ENCODE data around the gene ITGB7. TPM values are rescaled to one million over a fixed set of nuclear protein-coding genes. Genes with fewer than 3 reads are reported as not detected.
A peak's percentile ranks its signal among the peaks of the same experiment; 100 is the strongest.

ITGB7 gene
- total RNA-seq, 1 donor = 1.1 TPM

DNA sequence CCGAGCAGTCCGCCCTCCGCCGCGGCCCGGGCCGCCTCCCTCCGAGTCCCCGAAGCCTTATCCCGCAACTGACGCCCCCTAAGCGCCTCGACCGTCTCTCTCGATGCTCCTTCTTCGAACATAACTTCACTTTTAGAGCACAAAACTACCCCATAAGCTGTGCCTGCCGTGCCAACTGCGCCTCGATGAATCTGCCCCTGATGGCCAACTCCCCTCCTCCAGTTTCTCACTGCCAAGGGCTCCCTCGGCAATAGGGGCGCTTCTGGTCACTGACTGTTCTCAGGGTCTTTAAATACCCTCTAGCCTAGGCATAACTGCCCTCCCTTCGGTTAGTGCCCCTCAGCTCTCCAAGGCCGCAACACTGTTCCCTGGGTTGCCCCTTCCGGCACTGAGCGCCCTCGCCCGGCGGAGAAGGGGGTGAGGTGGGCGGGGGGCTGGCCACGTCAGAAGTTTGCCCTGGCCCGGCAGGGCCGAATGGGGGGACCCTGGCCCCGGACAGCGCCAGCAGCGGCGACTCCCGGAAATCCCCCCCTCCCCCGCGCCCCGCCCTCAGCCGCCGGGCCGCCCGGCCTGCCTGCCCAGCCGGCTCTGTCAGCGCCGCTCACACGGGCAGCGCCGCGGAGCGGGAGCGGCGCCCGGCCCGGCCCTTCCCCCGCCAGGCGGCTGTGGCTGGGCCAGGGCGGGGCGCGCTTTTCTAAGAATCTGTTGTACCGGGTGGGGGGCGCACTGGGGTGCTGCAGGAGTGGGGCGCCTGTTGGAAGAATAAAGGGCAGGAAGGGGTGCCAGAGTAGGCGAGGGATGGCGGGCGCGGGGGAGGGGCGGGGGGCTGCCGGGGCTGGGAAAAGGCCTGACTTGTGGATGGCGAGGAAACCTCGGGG, 14.4 kb upstream of the ITGB7 start:
- H3K4me3 ChIP-seq (ENCODE audit: insufficient read depth, low read length) = peak overlapping the region; percentile 89
- peak overlapping the region; percentile 99 for H3K4me2 ChIP-seq (ENCODE audit: insufficient read depth, low read length)
- H3K27ac ChIP-seq (ENCODE audit: low read depth, low read length) = peak overlapping the region; percentile 85
- H4K20me1 ChIP-seq (ENCODE audit: insufficient read depth, low read length) = no peaks in the 10 kb centered on the region
- H3K36me3 ChIP-seq (ENCODE audit: insufficient read depth, low read length) = no peaks in the 10 kb centered on the region
- TF ChIP-seq, protein P1, sequence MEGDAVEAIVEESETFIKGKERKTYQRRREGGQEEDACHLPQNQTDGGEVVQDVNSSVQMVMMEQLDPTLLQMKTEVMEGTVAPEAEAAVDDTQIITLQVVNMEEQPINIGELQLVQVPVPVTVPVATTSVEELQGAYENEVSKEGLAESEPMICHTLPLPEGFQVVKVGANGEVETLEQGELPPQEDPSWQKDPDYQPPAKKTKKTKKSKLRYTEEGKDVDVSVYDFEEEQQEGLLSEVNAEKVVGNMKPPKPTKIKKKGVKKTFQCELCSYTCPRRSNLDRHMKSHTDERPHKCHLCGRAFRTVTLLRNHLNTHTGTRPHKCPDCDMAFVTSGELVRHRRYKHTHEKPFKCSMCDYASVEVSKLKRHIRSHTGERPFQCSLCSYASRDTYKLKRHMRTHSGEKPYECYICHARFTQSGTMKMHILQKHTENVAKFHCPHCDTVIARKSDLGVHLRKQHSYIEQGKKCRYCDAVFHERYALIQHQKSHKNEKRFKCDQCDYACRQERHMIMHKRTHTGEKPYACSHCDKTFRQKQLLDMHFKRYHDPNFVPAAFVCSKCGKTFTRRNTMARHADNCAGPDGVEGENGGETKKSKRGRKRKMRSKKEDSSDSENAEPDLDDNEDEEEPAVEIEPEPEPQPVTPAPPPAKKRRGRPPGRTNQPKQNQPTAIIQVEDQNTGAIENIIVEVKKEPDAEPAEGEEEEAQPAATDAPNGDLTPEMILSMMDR (IDR thresholded peaks at IDR 0.05; ENCODE audit: extremely low read depth, low read depth, low read length) = no peak
- no peaks in the 10 kb centered on the region for H3K9me3 ChIP-seq (ENCODE audit: low read depth, low read length)
- peak overlapping the region; percentile 52 for H2AFZ ChIP-seq (ENCODE audit: low read length)
- no peaks in the 10 kb centered on the region for H3K27me3 ChIP-seq (ENCODE audit: insufficient read depth, low read length)
- H3K79me2 ChIP-seq (ENCODE audit: insufficient read depth, low read length) = peaks cover 33% of the 10 kb centered on the region
- H3K4me1 ChIP-seq (ENCODE audit: insufficient read depth, low read length) = peaks cover 64% of the 10 kb centered on the region
- DNase-seq (ENCODE audit: insufficient read length, low spot score, missing footprints) = peak; percentile 97

DNA sequence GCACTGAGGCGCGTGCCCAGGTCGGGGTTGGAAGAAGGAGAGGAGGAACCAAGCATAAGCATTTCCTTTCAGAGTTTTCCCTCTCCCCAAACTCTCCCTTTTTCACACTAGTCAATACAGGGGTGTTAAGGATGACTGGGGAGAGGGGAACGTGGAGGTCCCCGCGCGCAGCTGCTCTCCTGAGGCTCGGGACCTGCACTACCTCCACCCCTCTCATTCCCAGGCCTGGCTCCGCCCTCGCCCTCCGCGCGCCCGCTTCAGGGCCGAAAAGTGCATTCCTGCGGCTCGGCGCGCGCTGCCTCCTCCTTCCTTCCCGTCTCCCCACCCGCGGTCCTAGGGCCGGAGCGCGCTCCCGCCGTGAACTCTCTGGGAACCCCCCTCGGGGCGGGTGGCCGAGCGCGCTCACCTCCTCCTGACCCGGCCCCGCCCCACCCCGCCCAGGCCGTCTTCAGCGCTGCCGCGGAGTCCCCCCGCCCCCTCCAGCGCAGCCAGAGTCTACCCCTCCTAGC, 13.7 kb upstream of the ITGB7 start:
- H4K20me1 ChIP-seq (ENCODE audit: insufficient read depth, low read length) = no peaks in the 10 kb centered on the region
- peak; percentile 100 for DNase-seq (ENCODE audit: insufficient read length, low spot score, missing footprints)
- peaks cover 40% of the 10 kb centered on the region for H3K79me2 ChIP-seq (ENCODE audit: insufficient read depth, low read length)
- no peaks in the 10 kb centered on the region for H3K9me3 ChIP-seq (ENCODE audit: low read depth, low read length)
- TF ChIP-seq, protein P1 (IDR thresholded peaks at IDR 0.05; ENCODE audit: extremely low read depth, low read depth, low read length) = no peak
- peak overlapping the region; percentile 85 for H3K27ac ChIP-seq (ENCODE audit: low read depth, low read length)
- no peaks in the 10 kb centered on the region for H3K27me3 ChIP-seq (ENCODE audit: insufficient read depth, low read length)
- H3K4me3 ChIP-seq (ENCODE audit: insufficient read depth, low read length) = peak overlapping the region; percentile 89
- H3K4me1 ChIP-seq (ENCODE audit: insufficient read depth, low read length) = peaks cover 70% of the 10 kb centered on the region
- H2AFZ ChIP-seq (ENCODE audit: low read length) = peak overlapping the region; percentile 71
- H3K36me3 ChIP-seq (ENCODE audit: insufficient read depth, low read length) = no peaks in the 10 kb centered on the region
- H3K4me2 ChIP-seq (ENCODE audit: insufficient read depth, low read length) = peak overlapping the region; percentile 99

DNA sequence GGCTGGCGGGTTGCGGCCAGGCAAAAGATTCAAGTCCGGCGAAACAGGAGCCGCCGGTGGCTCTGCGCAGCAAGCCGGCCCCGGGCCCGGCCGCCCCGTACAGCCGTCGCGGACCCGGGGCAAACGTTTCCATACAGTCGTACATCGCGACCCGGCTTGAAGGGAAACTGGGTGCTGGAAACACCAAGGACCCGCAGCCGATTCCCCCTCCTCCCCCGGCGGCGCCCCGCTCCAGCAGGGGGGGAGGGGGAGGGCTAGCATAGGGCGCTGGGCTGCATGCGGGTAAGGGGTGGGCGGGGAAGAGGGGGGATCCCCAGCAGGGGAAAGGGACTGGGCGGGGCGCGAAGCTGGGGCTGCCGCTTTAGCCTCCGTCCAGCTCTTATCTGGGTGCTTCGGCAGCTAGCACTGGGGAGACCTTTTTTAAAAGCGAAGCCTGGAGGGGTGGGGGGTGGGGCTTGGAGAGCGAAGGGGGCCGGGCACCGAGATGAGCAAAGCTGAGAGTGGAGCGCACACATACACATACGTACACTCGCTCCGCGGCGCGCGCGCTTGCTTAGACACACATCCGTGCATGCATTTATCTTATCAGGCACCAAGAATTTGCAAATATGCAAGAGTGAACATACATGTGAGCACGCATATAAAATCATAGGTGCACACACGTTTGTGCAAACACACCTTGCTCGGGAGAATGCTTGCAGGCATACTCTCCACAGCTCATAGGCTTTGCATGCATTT, 13.1 kb upstream of the ITGB7 start:
- Histone ChIP-seq H4K20me1 (ENCODE audit: insufficient read depth, low read length) (no peaks in the 10 kb centered on the region), H3K4me3 (ENCODE audit: insufficient read depth, low read length) (peak overlapping the region; percentile 89), H3K79me2 (ENCODE audit: insufficient read depth, low read length) (peaks cover 46% of the 10 kb centered on the region), H3K4me1 (ENCODE audit: insufficient read depth, low read length) (peaks cover 67% of the 10 kb centered on the region), H3K27me3 (ENCODE audit: insufficient read depth, low read length) (no peaks in the 10 kb centered on the region), H3K36me3 (ENCODE audit: insufficient read depth, low read length) (peaks cover 5% of the 10 kb centered on the region), H3K27ac (ENCODE audit: low read depth, low read length) (peak overlapping the region; percentile 93), H3K9me3 (ENCODE audit: low read depth, low read length) (no peaks in the 10 kb centered on the region), H3K4me2 (ENCODE audit: insufficient read depth, low read length) (peak overlapping the region; percentile 99), H2AFZ (ENCODE audit: low read length) (peak overlapping the region; percentile 71)
- DNase-seq (ENCODE audit: insufficient read length, low spot score, missing footprints) = peak; percentile 98
- TF ChIP-seq, protein P1 (IDR thresholded peaks at IDR 0.05; ENCODE audit: extremely low read depth, low read depth, low read length) = no peak

Data from osteoblast (primary cell).